ENCODE measurements around the gene GAB3. TPM values are rescaled to one million over a fixed set of nuclear protein-coding genes. Genes with fewer than 3 reads are reported as not detected.

Gene GAB3
- total and polyA plus RNA-seq, 2 experiments from 2014 or later, result 0.89 to 1.8 TPM

DNA sequence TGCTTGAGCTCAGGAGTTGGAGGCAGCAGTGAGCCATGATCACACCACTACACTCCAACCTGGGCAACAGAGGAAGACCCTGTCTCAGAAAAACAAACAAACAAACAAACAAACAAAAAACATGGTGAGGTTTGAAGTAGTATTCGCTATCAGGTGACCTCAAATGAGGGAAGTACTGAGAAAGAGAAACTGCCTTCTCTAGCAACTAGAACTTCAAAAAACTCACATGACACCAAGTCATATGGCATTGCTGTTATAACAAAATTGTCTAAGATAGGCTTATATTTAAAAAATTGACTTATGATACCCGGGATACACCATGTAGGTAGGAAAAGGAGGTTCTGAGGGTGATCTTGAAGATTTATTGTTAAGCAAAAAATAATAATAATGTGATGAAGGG lies 44.1 kb upstream of the GAB3 start (continued):
- TF ChIP-seq, protein P1, sequence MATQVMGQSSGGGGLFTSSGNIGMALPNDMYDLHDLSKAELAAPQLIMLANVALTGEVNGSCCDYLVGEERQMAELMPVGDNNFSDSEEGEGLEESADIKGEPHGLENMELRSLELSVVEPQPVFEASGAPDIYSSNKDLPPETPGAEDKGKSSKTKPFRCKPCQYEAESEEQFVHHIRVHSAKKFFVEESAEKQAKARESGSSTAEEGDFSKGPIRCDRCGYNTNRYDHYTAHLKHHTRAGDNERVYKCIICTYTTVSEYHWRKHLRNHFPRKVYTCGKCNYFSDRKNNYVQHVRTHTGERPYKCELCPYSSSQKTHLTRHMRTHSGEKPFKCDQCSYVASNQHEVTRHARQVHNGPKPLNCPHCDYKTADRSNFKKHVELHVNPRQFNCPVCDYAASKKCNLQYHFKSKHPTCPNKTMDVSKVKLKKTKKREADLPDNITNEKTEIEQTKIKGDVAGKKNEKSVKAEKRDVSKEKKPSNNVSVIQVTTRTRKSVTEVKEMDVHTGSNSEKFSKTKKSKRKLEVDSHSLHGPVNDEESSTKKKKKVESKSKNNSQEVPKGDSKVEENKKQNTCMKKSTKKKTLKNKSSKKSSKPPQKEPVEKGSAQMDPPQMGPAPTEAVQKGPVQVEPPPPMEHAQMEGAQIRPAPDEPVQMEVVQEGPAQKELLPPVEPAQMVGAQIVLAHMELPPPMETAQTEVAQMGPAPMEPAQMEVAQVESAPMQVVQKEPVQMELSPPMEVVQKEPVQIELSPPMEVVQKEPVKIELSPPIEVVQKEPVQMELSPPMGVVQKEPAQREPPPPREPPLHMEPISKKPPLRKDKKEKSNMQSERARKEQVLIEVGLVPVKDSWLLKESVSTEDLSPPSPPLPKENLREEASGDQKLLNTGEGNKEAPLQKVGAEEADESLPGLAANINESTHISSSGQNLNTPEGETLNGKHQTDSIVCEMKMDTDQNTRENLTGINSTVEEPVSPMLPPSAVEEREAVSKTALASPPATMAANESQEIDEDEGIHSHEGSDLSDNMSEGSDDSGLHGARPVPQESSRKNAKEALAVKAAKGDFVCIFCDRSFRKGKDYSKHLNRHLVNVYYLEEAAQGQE (IDR thresholded peaks at IDR 0.05; ENCODE audit: unreplicated experiment), result no peak
- no peak for TF ChIP-seq EZH2phosphoT487 (IDR thresholded peaks at IDR 0.05; ENCODE audit: unreplicated experiment)
- TF ChIP-seq, protein P2, sequence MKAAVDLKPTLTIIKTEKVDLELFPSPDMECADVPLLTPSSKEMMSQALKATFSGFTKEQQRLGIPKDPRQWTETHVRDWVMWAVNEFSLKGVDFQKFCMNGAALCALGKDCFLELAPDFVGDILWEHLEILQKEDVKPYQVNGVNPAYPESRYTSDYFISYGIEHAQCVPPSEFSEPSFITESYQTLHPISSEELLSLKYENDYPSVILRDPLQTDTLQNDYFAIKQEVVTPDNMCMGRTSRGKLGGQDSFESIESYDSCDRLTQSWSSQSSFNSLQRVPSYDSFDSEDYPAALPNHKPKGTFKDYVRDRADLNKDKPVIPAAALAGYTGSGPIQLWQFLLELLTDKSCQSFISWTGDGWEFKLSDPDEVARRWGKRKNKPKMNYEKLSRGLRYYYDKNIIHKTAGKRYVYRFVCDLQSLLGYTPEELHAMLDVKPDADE (IDR thresholded peaks at IDR 0.05), result no peak
- TF ChIP-seq POLR2AphosphoS5 (IDR thresholded peaks at IDR 0.05; ENCODE audit: low read depth), result no peak
- TF ChIP-seq CREB1 (CRISPR knock-in tag; IDR thresholded peaks at IDR 0.05; ENCODE audit: low read depth), result no peak
- no peak for TF ChIP-seq JUNB (IDR thresholded peaks at IDR 0.05; ENCODE audit: unreplicated experiment)
- no peak for TF ChIP-seq NANOG (IDR thresholded peaks at IDR 0.05; ENCODE audit: borderline replicate concordance)
- TF ChIP-seq STAT1 (IDR thresholded peaks at IDR 0.05; ENCODE audit: unreplicated experiment), result no peak

DNA sequence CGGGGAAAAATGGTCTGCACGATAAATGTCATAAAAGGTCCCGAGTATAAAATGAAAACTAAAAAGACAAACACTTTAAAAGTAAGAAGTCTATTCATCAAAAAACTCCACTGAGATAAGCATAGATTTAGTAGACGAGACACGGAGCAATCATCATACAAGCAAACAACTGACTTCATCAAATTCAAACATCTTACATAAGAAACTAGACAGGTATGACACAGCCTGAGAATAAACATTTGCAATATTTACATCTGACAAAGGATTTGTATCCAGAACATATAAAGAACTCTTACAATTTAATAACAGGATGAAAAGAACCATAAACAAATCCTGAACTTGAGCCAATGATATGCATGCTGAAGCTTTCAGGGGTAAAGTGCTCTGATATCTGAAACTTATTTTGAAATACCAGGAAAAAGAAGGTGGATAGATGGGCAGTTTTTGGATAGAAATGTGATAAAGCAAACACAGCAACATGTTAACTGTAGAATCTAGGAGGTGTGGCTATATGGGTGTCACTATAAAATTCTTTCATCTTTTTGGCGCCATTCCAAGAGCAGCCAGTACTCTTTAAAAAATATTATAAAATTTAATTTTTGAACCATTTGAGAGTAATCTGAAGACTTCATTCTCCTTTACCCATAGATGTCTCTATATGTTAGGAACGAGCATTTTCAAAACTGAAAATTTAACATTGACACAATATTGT lies 42.4 kb upstream of the GAB3 start:
- Histone ChIP-seq H2AFZ (no peak overlapping the region), H3K4me1 (ENCODE audit: insufficient read depth) (peaks cover 9% of the 10 kb centered on the region), H3K4me2 (no peak overlapping the region), H3K27me3 (ENCODE audit: insufficient read depth) (no peaks in the 10 kb centered on the region), H4K20me1 (replicated peaks; ENCODE audit: insufficient read depth) (no peaks in the 10 kb centered on the region), H3F3A (replicated peaks; ENCODE audit: low read depth) (no peaks in the 10 kb centered on the region), H3K79me2 (replicated peaks; ENCODE audit: insufficient read depth) (peaks cover 6% of the 10 kb centered on the region; the same call in 1 of the 2 replicates), H3K36me3 (ENCODE audit: insufficient read depth) (no peaks in the 10 kb centered on the region), H3K9me2 (ENCODE audit: insufficient read depth) (no peaks in the 10 kb centered on the region), H3K27ac (ENCODE audit: low read depth) (no peak overlapping the region), H3K4me3 (no peak overlapping the region)
- Mint-ChIP-seq H3K4me3 (no peak overlapping the region), H3K9me3 (no peaks in the 10 kb centered on the region), H3K36me3 (ENCODE audit: low read depth) (no peaks in the 10 kb centered on the region; the same call in 2 of the 3 replicates), H3K27me3 (ENCODE audit: insufficient read depth, low read depth, poor library complexity) (no peaks in the 10 kb centered on the region), H3K27ac (no peak overlapping the region), H3K4me1 (peaks cover 18% of the 10 kb centered on the region)
- no peak for ATAC-seq
- no peak for DNase-seq (ENCODE audit: low spot score)
- TF ChIP-seq ZNF114 (CRISPR knock-in tag; IDR thresholded peaks at IDR 0.05), result no peak
- TF ChIP-seq, protein P2 (IDR thresholded peaks at IDR 0.05), result no peak
- no peak for TF ChIP-seq STAT1 (IDR thresholded peaks at IDR 0.05; ENCODE audit: unreplicated experiment)
- no peak for TF ChIP-seq EZH2phosphoT487 (IDR thresholded peaks at IDR 0.05; ENCODE audit: unreplicated experiment)
- no peak for TF ChIP-seq ZNF331 (CRISPR knock-in tag; IDR thresholded peaks at IDR 0.05; ENCODE audit: low read depth)
- TF ChIP-seq, protein P1 (IDR thresholded peaks at IDR 0.05; ENCODE audit: unreplicated experiment), result no peak
- TF ChIP-seq JUNB (IDR thresholded peaks at IDR 0.05; ENCODE audit: unreplicated experiment), result no peak
- TF ChIP-seq, protein P3, sequence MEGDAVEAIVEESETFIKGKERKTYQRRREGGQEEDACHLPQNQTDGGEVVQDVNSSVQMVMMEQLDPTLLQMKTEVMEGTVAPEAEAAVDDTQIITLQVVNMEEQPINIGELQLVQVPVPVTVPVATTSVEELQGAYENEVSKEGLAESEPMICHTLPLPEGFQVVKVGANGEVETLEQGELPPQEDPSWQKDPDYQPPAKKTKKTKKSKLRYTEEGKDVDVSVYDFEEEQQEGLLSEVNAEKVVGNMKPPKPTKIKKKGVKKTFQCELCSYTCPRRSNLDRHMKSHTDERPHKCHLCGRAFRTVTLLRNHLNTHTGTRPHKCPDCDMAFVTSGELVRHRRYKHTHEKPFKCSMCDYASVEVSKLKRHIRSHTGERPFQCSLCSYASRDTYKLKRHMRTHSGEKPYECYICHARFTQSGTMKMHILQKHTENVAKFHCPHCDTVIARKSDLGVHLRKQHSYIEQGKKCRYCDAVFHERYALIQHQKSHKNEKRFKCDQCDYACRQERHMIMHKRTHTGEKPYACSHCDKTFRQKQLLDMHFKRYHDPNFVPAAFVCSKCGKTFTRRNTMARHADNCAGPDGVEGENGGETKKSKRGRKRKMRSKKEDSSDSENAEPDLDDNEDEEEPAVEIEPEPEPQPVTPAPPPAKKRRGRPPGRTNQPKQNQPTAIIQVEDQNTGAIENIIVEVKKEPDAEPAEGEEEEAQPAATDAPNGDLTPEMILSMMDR (conservative IDR thresholded peaks at IDR 0.05; ENCODE audit: low read depth in 2 of 2), result no peak
- TF ChIP-seq POLR2AphosphoS5 (IDR thresholded peaks at IDR 0.05; ENCODE audit: low read depth), result no peak
